ENCODE results near the gene BAHCC1.
A peak's percentile ranks its signal among the peaks of the same experiment; 100 is the strongest.

Gene BAHCC1

DNA sequence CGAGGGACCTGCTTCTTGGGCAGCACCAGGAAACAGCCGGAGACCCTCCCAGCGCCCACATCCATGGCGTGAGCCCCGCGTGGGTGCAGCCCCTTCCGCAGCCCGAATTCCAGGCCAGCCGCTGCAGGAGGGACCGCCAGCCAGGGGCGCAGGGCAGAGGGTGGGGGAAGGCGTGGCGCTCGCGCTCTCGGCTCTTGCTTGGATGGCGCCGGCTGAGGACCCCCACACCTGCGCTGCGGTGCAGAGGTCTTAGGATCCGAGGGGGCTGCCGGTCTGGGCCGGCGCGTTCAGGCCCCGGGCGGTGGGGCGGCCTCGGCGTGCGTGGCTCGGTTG, 88.6 kb downstream of the BAHCC1 start:
- H3K4me3 ChIP-seq (ENCODE audit: low read depth, low read length) = peak overlapping the region; percentile 14; the same call in 1 of the 2 replicates
- no peak for TF ChIP-seq CTCF (IDR thresholded peaks at IDR 0.05; ENCODE audit: low read depth, low read length)

GRCh38 chr17:81484195-81484979, 89.1 kb downstream of the BAHCC1 start:
- H3K4me3 ChIP-seq (ENCODE audit: low read depth, low read length) = peak overlapping the region; percentile 24
- peak; percentile 82 for TF ChIP-seq CTCF (IDR thresholded peaks at IDR 0.05; ENCODE audit: low read depth, low read length)

- TF ChIP-seq CTCF (IDR thresholded peaks at IDR 0.05; ENCODE audit: low read depth, low read length) = no peak
- H3K4me3 ChIP-seq (ENCODE audit: low read depth, low read length) = no peak overlapping the region
Measured at GRCh38 chr17:81486199-81486810, 91.0 kb downstream of the BAHCC1 start.

DNA sequence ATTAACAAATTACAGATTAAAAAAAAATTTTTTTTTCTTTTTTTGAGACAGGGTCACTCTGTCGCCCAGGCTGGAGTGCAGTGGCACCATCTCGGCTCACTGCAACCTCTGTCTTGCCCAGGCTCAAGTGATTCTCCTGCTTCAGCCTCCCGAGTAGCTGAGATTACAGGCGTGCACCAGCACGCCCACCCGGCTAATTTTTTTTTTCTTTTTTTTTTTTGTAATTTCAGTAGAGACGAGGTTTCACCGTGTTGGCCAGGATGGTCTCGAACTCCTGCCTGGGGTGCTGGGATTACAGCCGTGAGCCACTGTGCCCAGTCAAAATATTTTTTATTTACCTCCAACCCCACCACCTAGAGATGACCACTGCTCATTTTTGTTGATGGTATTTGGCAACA, 91.8 kb downstream of the BAHCC1 start:
- TF ChIP-seq CTCF (IDR thresholded peaks at IDR 0.05; ENCODE audit: low read depth, low read length) = no peak
- no peak overlapping the region for H3K4me3 ChIP-seq (ENCODE audit: low read depth, low read length)

DNA sequence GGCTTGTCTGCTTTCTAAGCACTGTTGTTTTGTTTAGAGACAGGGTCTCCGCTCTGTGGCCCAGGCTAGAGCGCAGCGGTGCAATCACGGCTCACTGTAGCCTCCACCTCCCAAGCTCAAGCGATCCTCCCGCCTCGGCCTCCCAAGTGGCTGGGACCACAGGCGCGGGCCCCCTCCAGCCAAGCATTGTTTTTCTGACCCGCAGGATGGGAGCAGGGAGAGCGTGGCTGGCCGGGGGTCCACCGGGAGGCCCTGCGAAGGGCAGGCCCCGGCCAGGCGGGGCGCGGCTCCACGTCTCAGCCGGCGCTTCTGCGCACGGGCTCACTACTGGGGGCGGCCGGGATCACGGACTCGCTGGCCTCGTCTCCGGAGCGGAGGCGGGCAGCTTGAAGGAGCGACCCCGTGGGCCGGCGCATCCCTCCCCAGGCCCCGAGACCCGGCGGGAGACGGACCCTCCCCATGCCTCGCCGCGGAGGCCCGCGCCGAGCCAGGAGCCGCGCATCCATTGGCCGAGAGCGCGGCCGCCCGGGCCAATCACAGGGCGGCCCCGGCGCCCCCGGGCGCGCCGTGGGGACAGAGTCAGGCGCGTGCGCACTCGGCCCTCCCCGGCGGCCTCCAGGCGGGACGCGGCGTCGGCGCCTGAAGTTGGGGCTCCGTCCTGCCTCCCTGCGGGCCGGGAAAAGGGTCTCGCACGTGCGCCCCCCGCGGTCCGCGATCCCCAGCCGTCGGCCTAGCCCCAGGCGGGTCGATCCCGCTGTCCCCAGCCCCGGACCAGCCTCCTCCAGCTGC, 92.4 kb downstream of the BAHCC1 start:
- TF ChIP-seq CTCF (IDR thresholded peaks at IDR 0.05; ENCODE audit: low read depth, low read length) = no peak
- H3K4me3 ChIP-seq (ENCODE audit: low read depth, low read length) = peak overlapping the region; percentile 58

DNA sequence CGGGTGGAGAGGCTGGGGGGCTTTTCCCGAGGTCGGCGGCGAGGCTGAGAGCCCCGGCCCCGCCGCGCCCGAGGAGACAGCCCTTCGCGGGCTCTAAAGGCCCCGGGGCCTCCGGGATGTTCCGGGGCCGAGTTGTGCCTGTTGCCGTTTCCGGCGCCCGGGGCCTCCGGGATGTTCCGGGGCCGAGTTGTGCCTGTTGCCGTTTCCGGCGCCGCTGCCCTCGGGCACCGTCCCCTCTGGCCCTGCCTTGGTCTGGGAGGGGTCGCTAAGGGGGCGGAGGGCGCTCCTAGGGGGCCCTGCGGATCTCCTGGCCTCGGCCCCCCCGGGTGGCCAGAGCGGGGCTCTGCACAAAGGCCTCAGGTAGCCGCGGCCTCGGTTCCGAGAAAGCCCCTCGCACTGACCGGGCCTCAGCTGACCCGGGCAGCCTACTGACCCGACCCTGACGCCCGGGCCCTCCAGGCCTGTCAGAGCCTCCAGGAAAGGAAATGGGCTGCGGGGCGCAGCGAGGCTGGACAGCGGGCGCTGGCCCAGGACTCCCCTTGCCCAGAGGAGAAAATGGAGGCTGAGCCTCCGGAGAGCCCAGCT, 93.1 kb downstream of the BAHCC1 start:
- H3K4me3 ChIP-seq (ENCODE audit: low read depth, low read length) = peak overlapping the region; percentile 58
- no peak for TF ChIP-seq CTCF (IDR thresholded peaks at IDR 0.05; ENCODE audit: low read depth, low read length)

Data from WI38 (cell line).